ENCODE results near the gene TBX1. TPM values are rescaled to one million over a fixed set of nuclear protein-coding genes. Genes with fewer than 3 reads are reported as not detected.

The TBX1 gene
- total and polyA plus RNA-seq, 2 of the 8 experiments (the other 6 are each of a cell fraction or from before 2014, with no cell fraction given): 0.28 TPM; not detected in 1

DNA sequence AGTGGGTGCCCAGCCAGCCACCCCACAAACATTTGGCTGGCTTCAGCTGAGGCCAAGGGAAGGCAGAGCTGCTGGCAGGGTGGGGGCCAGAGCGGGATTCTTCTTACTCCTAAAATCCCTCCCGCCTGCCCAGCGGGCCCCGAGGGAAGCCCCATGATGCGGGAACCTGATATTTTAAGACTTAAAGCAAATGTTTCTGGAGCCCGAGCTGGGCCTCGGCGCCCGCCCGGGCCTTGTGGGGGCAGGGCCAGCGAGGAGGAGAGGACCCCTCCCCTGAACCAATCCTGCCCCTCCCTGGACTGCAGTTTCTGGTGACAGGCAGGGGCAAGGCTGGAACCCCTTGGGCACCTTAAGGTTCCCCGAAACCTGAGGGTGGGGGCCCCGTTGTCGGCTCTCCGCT is 20.0 kb upstream of the TBX1 start:
- no peak overlapping the region for H4K91ac ChIP-seq (replicated peaks; ENCODE audit: insufficient read length, low read length)
- ChIA-PET CTCF (ENCODE audit: partially characterized antibody) (interaction anchor here (1.0 to 5.0 kb wide), 8 partner anchors 10 to 207 kb away, joined by 3 to 43 read pairs (median 9); partner anchors contain the start of gene GP1BB), POLR2A (ENCODE audit: partially characterized antibody) (interaction anchor here (0.5 to 1.1 kb wide), 2 partner anchors 43 to 357 kb away, joined by 3 read pairs; no protein-coding TSS in a partner anchor)
- DNase-seq (ENCODE audit: low read depth in 1 of 2, low spot score in 2 of 2) (no peak), FAIRE-seq (no peak)
- H4K5ac ChIP-seq (ENCODE audit: insufficient read length, low read depth, low read length): no peak overlapping the region
- H3K4me1 ChIP-seq (replicated peaks in 1 of 4; ENCODE audit: control insufficient read depth in 3 of 4, insufficient read depth in 4 of 4, low read length in 3 of 4): peaks cover 0 to 14% (median 6%) of the 10 kb centered on the region in 4 experiments; a peak in 5 of 7 replicates
- TF ChIP-seq SRF (IDR thresholded peaks at IDR 0.05; ENCODE audit: low read depth, low read length): no peak
- no peak for TF ChIP-seq SIX5 (IDR thresholded peaks at IDR 0.05; ENCODE audit: low read depth, low read length)
- TF ChIP-seq POU5F1 (IDR thresholded peaks at IDR 0.05; ENCODE audit: low read depth, low read length): no peak
- TF ChIP-seq SUZ12 (IDR thresholded peaks at IDR 0.05; ENCODE audit: low read length): no peak
- no peak for TF ChIP-seq RBBP5 (IDR thresholded peaks at IDR 0.05; ENCODE audit: borderline replicate concordance, low read depth, low read length)
- TF ChIP-seq KDM4A (IDR thresholded peaks at IDR 0.05; ENCODE audit: low read depth, low read length, severe bottlenecking): no peak
- no peak for TF ChIP-seq RAD21 (IDR thresholded peaks at IDR 0.05 in 1 of 2, conservative IDR thresholded peaks at IDR 0.05 in 1 of 2; ENCODE audit: low read depth in 2 of 2, low read length in 2 of 2)
- TF ChIP-seq, protein P1, sequence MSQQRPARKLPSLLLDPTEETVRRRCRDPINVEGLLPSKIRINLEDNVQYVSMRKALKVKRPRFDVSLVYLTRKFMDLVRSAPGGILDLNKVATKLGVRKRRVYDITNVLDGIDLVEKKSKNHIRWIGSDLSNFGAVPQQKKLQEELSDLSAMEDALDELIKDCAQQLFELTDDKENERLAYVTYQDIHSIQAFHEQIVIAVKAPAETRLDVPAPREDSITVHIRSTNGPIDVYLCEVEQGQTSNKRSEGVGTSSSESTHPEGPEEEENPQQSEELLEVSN (IDR thresholded peaks at IDR 0.05): no peak
- TF ChIP-seq, protein P2, sequence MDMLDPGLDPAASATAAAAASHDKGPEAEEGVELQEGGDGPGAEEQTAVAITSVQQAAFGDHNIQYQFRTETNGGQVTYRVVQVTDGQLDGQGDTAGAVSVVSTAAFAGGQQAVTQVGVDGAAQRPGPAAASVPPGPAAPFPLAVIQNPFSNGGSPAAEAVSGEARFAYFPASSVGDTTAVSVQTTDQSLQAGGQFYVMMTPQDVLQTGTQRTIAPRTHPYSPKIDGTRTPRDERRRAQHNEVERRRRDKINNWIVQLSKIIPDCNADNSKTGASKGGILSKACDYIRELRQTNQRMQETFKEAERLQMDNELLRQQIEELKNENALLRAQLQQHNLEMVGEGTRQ (IDR thresholded peaks at IDR 0.05; ENCODE audit: low read length): no peak
- TF ChIP-seq JUN (IDR thresholded peaks at IDR 0.05; ENCODE audit: low read depth, low read length): no peak
- H2BK120ac ChIP-seq (replicated peaks; ENCODE audit: low read depth, low read length): no peak overlapping the region
- no peaks in the 10 kb centered on the region for H3K9me3 ChIP-seq (ENCODE audit: insufficient read depth in 2 of 2, low read depth in 1 of 2, low read length in 1 of 2)
- H3K18ac ChIP-seq (ENCODE audit: extremely low read depth, low read length): no peak overlapping the region
- no peak overlapping the region for H2BK5ac ChIP-seq (ENCODE audit: low read depth, low read length)
- peaks cover 0 to 1% of the 10 kb centered on the region in 2 experiments for H4K20me1 ChIP-seq (replicated peaks in 1 of 2; ENCODE audit: control insufficient read depth in 1 of 2, insufficient read depth in 2 of 2, low read length in 2 of 2)
- H4K8ac ChIP-seq (ENCODE audit: extremely low read depth, insufficient read depth, low read length): peak overlapping the region; percentile 21; the same call in 1 of the 2 replicates
- H3K9ac ChIP-seq (replicated peaks in 1 of 4; ENCODE audit: extremely low read depth in 1 of 4, low read depth in 3 of 4, low read length in 3 of 4): no peak overlapping the region
- H2AK5ac ChIP-seq (ENCODE audit: low read depth, low read length): no peak overlapping the region
- H3K36me3 ChIP-seq (ENCODE audit: control insufficient read depth in 2 of 4, insufficient read depth in 4 of 4, low read length in 3 of 4): no peaks in the 10 kb centered on the region
- H2BK15ac ChIP-seq (ENCODE audit: low read length): no peak overlapping the region
- no peaks in the 10 kb centered on the region for H3K23me2 ChIP-seq (ENCODE audit: low read depth, low read length)
- H2AFZ ChIP-seq (ENCODE audit: low read length): no peak overlapping the region
- no peak overlapping the region for H3K23ac ChIP-seq (ENCODE audit: insufficient read length)
- H3K27me3 ChIP-seq (replicated peaks in 1 of 4; ENCODE audit: control insufficient read depth in 3 of 4, extremely low read depth in 1 of 4, insufficient read depth in 3 of 4, low read length in 3 of 4): no peaks in the 10 kb centered on the region; a peak in 1 of 7 replicates
- H3K27ac ChIP-seq (ENCODE audit: low read depth, low read length): no peak overlapping the region
- no peak overlapping the region for H2BK20ac ChIP-seq (ENCODE audit: low read length)
- H3K4ac ChIP-seq (replicated peaks; ENCODE audit: insufficient read length, low read depth, low read length): no peak overlapping the region
- H3K4me3 ChIP-seq (ENCODE audit: extremely low read depth in 1 of 4, insufficient read depth in 2 of 4, low read depth in 3 of 4, low read length in 4 of 4): no peak overlapping the region
- no peaks in the 10 kb centered on the region for H3K79me1 ChIP-seq (ENCODE audit: low read depth, low read length)
- no peak overlapping the region for H3K56ac ChIP-seq (replicated peaks; ENCODE audit: insufficient read length, low read depth, low read length)
- H2BK12ac ChIP-seq (ENCODE audit: low read depth, low read length): no peak overlapping the region
- H3K4me2 ChIP-seq (ENCODE audit: insufficient read depth in 1 of 2, low read depth in 2 of 2, low read length in 2 of 2): no peak overlapping the region
- H3K14ac ChIP-seq (ENCODE audit: insufficient read length): no peak overlapping the region
- no peaks in the 10 kb centered on the region for H3K79me2 ChIP-seq (ENCODE audit: control insufficient read depth in 1 of 2, insufficient read depth in 2 of 2, low read length in 2 of 2)
- 91% methylated on average over 14 of the region's 15 CpGs; no CpG with 5 or more reads in 1 of the 2 experiments for WGBS, 2 experiments (ENCODE audit: extremely low coverage in 1 of 2, insufficient coverage in 1 of 2, insufficient read length in 1 of 2, insufficient replicate concordance in 2 of 2, low coverage in 1 of 2, low lambda C conversion rate in 2 of 2, missing lambda C conversion rate in 1 of 2)
